ENCODE data around the gene DBNDD1. TPM values are rescaled to one million over a fixed set of nuclear protein-coding genes. Genes with fewer than 3 reads are reported as not detected.
A peak's percentile ranks its signal among the peaks of the same experiment; 100 is the strongest.
"Not testable (repeated sequence)": the region's sequence is repeated elsewhere in the genome, so short reads cannot be mapped to it uniquely, and the experiment has no call there.

DBNDD1 gene
- total RNA-seq, 1 experiment from 2014 or later = 2.7 TPM

- no peak for DNase-seq (ENCODE audit: low read depth)
- in situ Hi-C loops (cut with HindIII; ENCODE audit: low pct_unique_long_range_greater_than_20kb, low sequenced_read_pairs) = no loop called here
Measured at GRCh38 chr16:90000733-90001427, 18.4 kb downstream of the DBNDD1 start.

GRCh38 chr16:89999831-90000574 lies 19.3 kb downstream of the DBNDD1 start:
- in situ Hi-C loops (cut with HindIII; ENCODE audit: low pct_unique_long_range_greater_than_20kb, low sequenced_read_pairs) = no loop called here
- DNase-seq (ENCODE audit: low read depth) = no peak

- in situ Hi-C loops (cut with HindIII; ENCODE audit: low pct_unique_long_range_greater_than_20kb, low sequenced_read_pairs) = no loop called here
- DNase-seq (ENCODE audit: low read depth) = no peak
Measured at GRCh38 chr16:89996178-89996489, 23.1 kb downstream of the DBNDD1 start.

GRCh38 chr16:89995475-89996177 lies 23.6 kb downstream of the DBNDD1 start:
- peak; percentile 38 for DNase-seq (ENCODE audit: low read depth)

GRCh38 chr16:89994721-89995474 lies 24.4 kb downstream of the DBNDD1 start:
- peak; percentile 37 for DNase-seq (ENCODE audit: low read depth)
- in situ Hi-C loops (cut with HindIII; ENCODE audit: low pct_unique_long_range_greater_than_20kb, low sequenced_read_pairs) = not testable (repeated sequence)

More at GRCh38 chr16:89995475-89996177, 23.6 kb downstream of the DBNDD1 start:
- in situ Hi-C loops (cut with HindIII; ENCODE audit: low pct_unique_long_range_greater_than_20kb, low sequenced_read_pairs) = not testable (repeated sequence)

GRCh38 chr16:89994389-89994720 lies 24.9 kb downstream of the DBNDD1 start:
- in situ Hi-C loops (cut with HindIII; ENCODE audit: low pct_unique_long_range_greater_than_20kb, low sequenced_read_pairs) = no loop called here
- DNase-seq (ENCODE audit: low read depth) = no peak

GRCh38 chr16:89993971-89994370 lies 25.3 kb downstream of the DBNDD1 start:
- in situ Hi-C loops (cut with HindIII; ENCODE audit: low pct_unique_long_range_greater_than_20kb, low sequenced_read_pairs) = no loop called here
- no peak for DNase-seq (ENCODE audit: low read depth)

GRCh38 chr16:89993377-89993776 lies 25.9 kb downstream of the DBNDD1 start:
- DNase-seq (ENCODE audit: low read depth) = no peak
- in situ Hi-C loops (cut with HindIII; ENCODE audit: low pct_unique_long_range_greater_than_20kb, low sequenced_read_pairs) = no loop called here

GRCh38 chr16:89990799-89991198 lies 28.5 kb downstream of the DBNDD1 start:
- in situ Hi-C loops (cut with HindIII; ENCODE audit: low pct_unique_long_range_greater_than_20kb, low sequenced_read_pairs) = no loop called here

GRCh38 chr16:89988951-89989350 lies 30.3 kb downstream of the DBNDD1 start:
- in situ Hi-C loops (cut with HindIII; ENCODE audit: low pct_unique_long_range_greater_than_20kb, low sequenced_read_pairs) = no loop called here
- DNase-seq (ENCODE audit: low read depth) = no peak

More at GRCh38 chr16:89990799-89991198, 28.5 kb downstream of the DBNDD1 start:
- DNase-seq (ENCODE audit: low read depth) = no peak

- no peak for DNase-seq (ENCODE audit: low read depth)
- in situ Hi-C loops (cut with HindIII; ENCODE audit: low pct_unique_long_range_greater_than_20kb, low sequenced_read_pairs) = no loop called here
Measured at GRCh38 chr16:89987169-89987568, 32.1 kb downstream of the DBNDD1 start.

GRCh38 chr16:89986600-89986999 lies 32.7 kb downstream of the DBNDD1 start:
- in situ Hi-C loops (cut with HindIII; ENCODE audit: low pct_unique_long_range_greater_than_20kb, low sequenced_read_pairs) = no loop called here

GRCh38 chr16:89985219-89985618 lies 34.0 kb downstream of the DBNDD1 start:
- in situ Hi-C loops (cut with HindIII; ENCODE audit: low pct_unique_long_range_greater_than_20kb, low sequenced_read_pairs) = no loop called here
- no peak for DNase-seq (ENCODE audit: low read depth)

More at GRCh38 chr16:89986600-89986999, 32.7 kb downstream of the DBNDD1 start:
- DNase-seq (ENCODE audit: low read depth) = no peak

- in situ Hi-C loops (cut with HindIII; ENCODE audit: low pct_unique_long_range_greater_than_20kb, low sequenced_read_pairs) = no loop called here
- no peak for DNase-seq (ENCODE audit: low read depth)
Measured at GRCh38 chr16:89984216-89984615, 35.0 kb downstream of the DBNDD1 start.

GRCh38 chr16:89983536-89983935 lies 35.7 kb downstream of the DBNDD1 start:
- in situ Hi-C loops (cut with HindIII; ENCODE audit: low pct_unique_long_range_greater_than_20kb, low sequenced_read_pairs) = no loop called here
- no peak for DNase-seq (ENCODE audit: low read depth)

- no peak for DNase-seq (ENCODE audit: low read depth)
- in situ Hi-C loops (cut with HindIII; ENCODE audit: low pct_unique_long_range_greater_than_20kb, low sequenced_read_pairs) = no loop called here
Measured at GRCh38 chr16:89982318-89982717, 36.9 kb downstream of the DBNDD1 start.

GRCh38 chr16:89981414-89981813 lies 37.8 kb downstream of the DBNDD1 start:
- in situ Hi-C loops (cut with HindIII; ENCODE audit: low pct_unique_long_range_greater_than_20kb, low sequenced_read_pairs) = no loop called here
- DNase-seq (ENCODE audit: low read depth) = no peak

- in situ Hi-C loops (cut with HindIII; ENCODE audit: low pct_unique_long_range_greater_than_20kb, low sequenced_read_pairs) = no loop called here
- DNase-seq (ENCODE audit: low read depth) = no peak
Measured at GRCh38 chr16:89974870-89975269, 44.4 kb downstream of the DBNDD1 start.
